ENCODE data around the gene AMN. TPM values are rescaled to one million over a fixed set of nuclear protein-coding genes. Genes with fewer than 3 reads are reported as not detected.

The AMN gene
- total RNA-seq, 2 experiments from 2014 or later, result 1.0 to 1.4 TPM

GRCh38 chr14:102927878-102928411 lies 5.5 kb downstream of the AMN start:
- Mint-ChIP-seq H3K27me3 (peaks cover 29% of the 10 kb centered on the region), H3K4me3 (peak overlapping the region; percentile 57), H3K36me3 (ENCODE audit: low read depth) (no peaks in the 10 kb centered on the region), H3K4me1 (ENCODE audit: low read depth) (peaks cover 10% of the 10 kb centered on the region), H3K27ac (no peak overlapping the region), H3K9me3 (no peaks in the 10 kb centered on the region)
- intact Hi-C loops (cut with micrococcal nuclease), result no loop called here
- no peak for DNase-seq
- peak; percentile 18 for ATAC-seq
- TF ChIP-seq CTCF (IDR thresholded peaks at IDR 0.05), result no peak
- CTCF ChIA-PET, result interaction anchor here (1.1 kb wide), 1 partner anchor 233 kb away, joined by 3 read pairs; no protein-coding TSS in a partner anchor
- POLR2A ChIA-PET, result no interaction called here

GRCh38 chr14:102928412-102929240 lies 6.2 kb downstream of the AMN start:
- peak; percentile 84 for DNase-seq
- TF ChIP-seq CTCF (IDR thresholded peaks at IDR 0.05), result no peak
- ChIA-PET POLR2A (no interaction called here), CTCF (interaction anchor here (1.1 kb wide), 1 partner anchor 234 kb away, joined by 3 read pairs; no protein-coding TSS in a partner anchor)
- no peaks in the 10 kb centered on the region for H3K9me3 Mint-ChIP-seq
- H3K36me3 Mint-ChIP-seq (ENCODE audit: low read depth), result no peaks in the 10 kb centered on the region
- H3K27ac Mint-ChIP-seq, result no peak overlapping the region
- H3K4me1 Mint-ChIP-seq (ENCODE audit: low read depth), result peaks cover 7% of the 10 kb centered on the region
- peak overlapping the region; percentile 57 for H3K4me3 Mint-ChIP-seq
- intact Hi-C loops (cut with micrococcal nuclease), result no loop called here
- ATAC-seq, result peak; percentile 95
- H3K27me3 Mint-ChIP-seq, result peaks cover 26% of the 10 kb centered on the region

DNA sequence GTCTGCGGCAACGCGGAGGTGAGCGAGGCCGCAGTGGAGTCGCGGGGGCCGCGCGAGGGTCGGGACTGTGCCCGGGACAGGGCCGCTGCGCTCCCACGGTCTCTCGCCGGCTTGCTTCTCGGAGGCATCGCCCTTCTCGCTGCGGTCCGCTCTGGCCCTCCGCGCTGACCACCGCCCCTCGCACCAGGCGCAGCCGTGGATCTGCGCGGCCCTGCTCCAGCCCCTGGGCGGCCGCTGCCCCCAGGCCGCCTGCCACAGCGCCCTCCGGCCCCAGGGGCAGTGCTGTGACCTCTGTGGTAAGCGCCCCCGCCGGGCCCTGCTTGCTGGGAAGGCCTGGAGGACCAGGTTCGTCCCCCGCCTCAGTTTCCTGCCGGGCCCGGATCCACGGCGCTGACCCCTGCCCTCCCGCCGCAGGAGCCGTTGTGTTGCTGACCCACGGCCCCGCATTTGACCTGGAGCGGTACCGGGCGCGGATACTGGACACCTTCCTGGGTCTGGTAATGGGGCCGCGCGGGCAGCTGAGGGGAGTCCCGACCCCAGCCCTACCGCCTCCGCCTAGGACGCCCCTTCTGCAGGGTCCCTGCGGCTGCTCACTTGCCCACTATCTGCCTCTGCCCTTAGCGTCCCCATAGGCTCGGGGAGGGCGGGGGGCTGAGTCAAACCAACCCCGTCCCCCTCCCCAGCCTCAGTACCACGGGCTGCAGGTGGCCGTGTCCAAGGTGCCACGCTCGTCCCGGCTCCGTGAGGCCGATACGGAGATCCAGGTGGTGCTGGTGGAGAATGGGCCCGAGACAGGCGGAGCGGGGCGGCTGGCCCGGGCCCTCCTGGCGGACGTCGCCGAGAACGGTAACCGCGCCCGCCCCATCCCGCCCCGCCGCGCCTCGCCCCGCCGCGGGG lies 7.0 kb downstream of the AMN start:
- DNase-seq (no peak), ATAC-seq (no peak)
- TF ChIP-seq CTCF (IDR thresholded peaks at IDR 0.05), result no peak
- intact Hi-C loops (cut with micrococcal nuclease), result no loop called here
- H3K9me3 Mint-ChIP-seq, result no peaks in the 10 kb centered on the region
- H3K4me3 Mint-ChIP-seq, result no peak overlapping the region
- POLR2A ChIA-PET, result no interaction called here
- no peaks in the 10 kb centered on the region for H3K36me3 Mint-ChIP-seq (ENCODE audit: low read depth)
- no peak overlapping the region for H3K27ac Mint-ChIP-seq
- H3K4me1 Mint-ChIP-seq (ENCODE audit: low read depth), result peaks cover 3% of the 10 kb centered on the region
- peaks cover 20% of the 10 kb centered on the region for H3K27me3 Mint-ChIP-seq
- CTCF ChIA-PET, result no interaction called here

- DNase-seq (no peak), ATAC-seq (no peak)
- Mint-ChIP-seq H3K27me3 (peaks cover 19% of the 10 kb centered on the region), H3K4me3 (no peak overlapping the region), H3K36me3 (ENCODE audit: low read depth) (no peaks in the 10 kb centered on the region), H3K9me3 (no peaks in the 10 kb centered on the region), H3K27ac (no peak overlapping the region), H3K4me1 (ENCODE audit: low read depth) (peaks cover 3% of the 10 kb centered on the region)
- ChIA-PET POLR2A (interaction anchor here (1.0 kb wide), 1 partner anchor 221 kb away, joined by 3 read pairs; no protein-coding TSS in a partner anchor), CTCF (interaction anchor here (1.1 kb wide), 2 partner anchors 8 to 12 kb away, joined by 3 read pairs; partner anchors contain the start of gene AMN)
- intact Hi-C loops (cut with micrococcal nuclease), result no loop called here
- no peak for TF ChIP-seq CTCF (IDR thresholded peaks at IDR 0.05)
These were observed 7.8 kb downstream of the AMN start for GRCh38 chr14:102930138-102930752.

All from activated CD8-positive, alpha-beta T cell treated with anti-CD3 and anti-CD28 coated beads for 36 hours (primary cell).